H4 (cell line): Measurements from ENCODE around the gene NLRP1. TPM values are rescaled to one million over a fixed set of nuclear protein-coding genes. Genes with fewer than 3 reads are reported as not detected.

Experiments used
- DNase-seq: peaks from one replicate; pipeline ENCODE4 v3.0.0-alpha.2; 2015; ENCODE audit warnings: low spot score
- total RNA-seq: library from RNA; depleted of rRNA; stranded (reverse); fragments of >200 nt; shearing (Covaris generic); gene quantifications from 2 replicates; pipeline ENCODE4 v1.2.3, GENCODE V29; 2014; rRNA removed

NLRP1 gene
- total RNA-seq, 1 experiment from 2014 or later: 11.6 TPM

DNA sequence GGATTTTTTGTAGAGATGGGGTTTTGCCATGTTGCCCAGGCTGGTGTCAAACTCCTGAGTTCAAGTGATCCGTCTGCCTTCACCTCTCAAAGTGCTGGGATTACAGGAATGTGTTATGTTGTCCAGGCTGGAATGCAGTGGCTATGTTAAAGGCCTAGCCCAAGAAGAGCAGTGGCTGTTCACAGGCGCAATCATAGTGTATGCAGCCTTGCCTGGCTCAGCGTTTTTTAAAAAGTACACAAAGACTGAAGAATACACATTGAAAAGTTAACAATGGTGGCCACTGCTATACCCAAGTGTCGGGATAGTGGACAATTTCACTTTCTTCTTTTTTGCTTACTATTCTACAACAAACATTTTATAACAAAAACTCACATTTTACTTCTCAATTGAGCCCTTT, 105.3 kb downstream of the NLRP1 start:
- DNase-seq: no peak

DNA sequence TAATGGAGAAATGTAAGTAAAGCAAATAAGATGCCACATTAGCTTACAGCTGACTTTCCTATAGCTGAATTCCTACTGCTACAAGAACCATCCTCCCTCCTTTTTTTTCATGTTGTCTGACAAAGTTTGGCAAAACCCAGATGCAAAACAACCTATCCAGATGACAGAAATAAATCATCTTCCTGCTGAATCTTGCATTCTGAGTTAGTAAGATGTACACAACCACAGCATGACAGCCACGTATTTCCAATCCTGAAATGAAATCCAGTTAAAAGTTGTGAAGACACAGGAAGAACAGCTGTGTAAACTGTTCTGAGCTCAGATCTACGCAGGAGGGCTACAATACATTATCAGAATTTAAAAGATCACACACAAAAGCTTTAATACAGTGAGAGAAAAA, 110.4 kb downstream of the NLRP1 start:
- DNase-seq: no peak

DNA sequence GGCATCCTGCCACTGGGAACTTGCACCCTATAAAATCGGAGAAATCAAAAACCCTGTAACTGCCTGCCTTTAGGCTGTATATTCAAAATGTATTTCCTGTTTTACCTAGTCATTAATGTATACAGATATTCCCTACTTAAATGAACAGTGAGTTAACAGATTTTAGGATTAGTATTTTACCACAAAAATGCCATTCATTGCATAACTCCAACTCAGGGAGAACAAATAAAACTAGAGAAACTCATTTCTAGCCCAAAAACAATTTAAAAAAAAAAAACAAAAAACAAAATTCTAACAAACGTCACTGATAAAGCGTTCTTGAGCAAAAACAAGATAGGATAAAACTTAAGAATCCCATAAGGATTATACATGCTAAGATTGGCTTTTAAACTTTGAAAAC, 111.8 kb downstream of the NLRP1 start:
- DNase-seq: no peak

DNA sequence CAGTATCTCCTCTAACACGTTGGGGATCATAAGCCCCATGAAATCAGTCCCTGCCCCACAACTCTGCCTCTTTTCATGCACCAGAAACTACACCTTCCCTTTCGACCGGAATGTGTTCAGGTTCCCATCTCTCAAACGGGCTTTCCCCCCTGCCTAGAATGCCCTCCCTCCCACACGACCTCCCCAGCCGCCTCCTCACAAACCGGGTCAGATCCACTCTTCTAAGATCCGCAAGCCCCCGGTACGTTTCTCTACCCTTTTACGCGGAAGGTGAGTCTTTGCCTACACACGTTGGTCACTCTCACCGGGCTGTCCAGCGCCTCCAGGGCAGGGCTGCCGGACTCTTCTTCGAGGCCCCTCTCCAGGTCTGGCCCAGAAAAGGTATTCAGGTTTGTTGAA, 116.2 kb downstream of the NLRP1 start:
- no peak for DNase-seq

DNA sequence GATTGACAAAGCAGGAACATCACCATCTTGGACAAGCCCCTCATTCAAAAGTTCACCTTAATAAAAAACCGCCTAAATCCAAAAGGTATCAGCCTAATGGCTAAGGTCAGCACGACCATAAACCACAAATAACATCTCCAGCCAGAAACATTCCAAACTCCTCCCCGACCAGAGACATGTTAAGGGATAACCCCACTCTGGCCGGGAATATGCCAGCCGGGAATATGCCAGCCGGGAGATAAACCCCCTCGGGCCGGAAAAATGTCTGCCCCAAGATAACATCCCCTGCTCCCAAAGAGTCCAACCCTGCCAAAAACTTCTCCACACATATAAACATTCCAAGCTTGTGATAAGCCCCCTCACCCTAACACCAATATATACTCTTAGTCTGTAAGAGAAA, 116.9 kb downstream of the NLRP1 start:
- DNase-seq: no peak

DNA sequence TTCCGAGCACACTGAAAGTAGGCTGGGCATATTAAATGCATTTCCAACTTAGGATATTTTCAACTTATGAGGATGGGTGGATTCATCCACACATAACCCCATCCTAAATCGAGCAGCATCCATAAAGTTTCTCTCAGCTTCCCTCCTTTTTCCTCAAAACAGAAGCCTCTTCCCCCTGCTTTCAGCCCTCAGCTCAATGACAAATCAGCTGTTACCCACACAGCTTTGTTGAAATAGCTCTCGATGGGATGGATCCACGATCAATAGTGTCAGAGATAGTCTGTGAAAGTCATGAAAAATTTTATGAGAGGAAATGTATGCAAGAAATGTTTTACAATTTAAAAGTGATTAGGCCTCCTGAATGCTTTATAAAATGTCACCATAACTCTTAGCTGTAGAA, 118.0 kb downstream of the NLRP1 start:
- DNase-seq: no peak

DNA sequence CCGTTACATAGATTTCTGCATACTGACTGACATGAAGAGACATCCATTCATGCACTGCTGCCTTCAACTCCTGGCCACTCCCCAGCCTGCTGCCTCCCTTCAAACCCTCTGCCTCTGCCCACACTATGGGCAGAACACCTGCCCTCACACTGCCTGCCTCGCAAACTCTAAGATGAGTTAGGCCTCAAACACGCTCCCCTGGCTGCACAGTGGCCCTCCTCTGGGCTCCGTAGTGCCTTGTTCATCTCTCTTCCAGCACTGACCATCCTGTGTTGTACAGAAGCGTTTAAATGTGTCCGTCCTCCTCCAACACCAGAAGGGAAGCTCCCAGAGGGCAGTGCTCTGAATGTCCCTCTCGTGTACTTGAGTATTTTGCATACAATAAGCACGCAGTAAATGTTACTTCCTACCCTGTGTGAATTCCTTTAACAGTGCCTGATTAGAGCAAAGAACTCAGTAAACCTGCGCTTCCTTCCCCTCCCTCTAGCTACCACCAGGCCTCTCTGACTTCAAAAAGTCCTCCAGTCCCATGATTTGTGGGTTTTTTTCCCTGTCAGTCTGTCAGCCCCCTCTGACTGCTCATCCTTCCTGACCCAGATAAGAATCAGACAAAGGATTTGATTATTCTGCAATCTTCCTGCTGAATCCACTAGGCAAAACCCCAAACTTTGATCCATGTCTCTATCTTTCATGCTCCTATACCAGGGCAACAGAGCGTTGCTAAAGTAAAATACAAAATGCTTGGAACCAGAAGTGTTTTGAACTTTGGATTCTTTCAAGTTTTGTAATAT, 119.4 kb downstream of the NLRP1 start:
- no peak for DNase-seq

Other genes starting within 250 kb of the NLRP1 start
- 90.5 and 127 TPM in 2 replicates for gene NUP88, start 164.8 kb downstream of the NLRP1 start, total RNA-seq
- 34.8 and 43.2 TPM in 2 replicates for gene RPAIN, start 164.3 kb downstream of the NLRP1 start, total RNA-seq
- gene C1QBP, start 145.4 kb downstream of the NLRP1 start, total RNA-seq: 273 and 317 TPM in 2 replicates
- gene DHX33, start 115.5 kb downstream of the NLRP1 start, total RNA-seq: 3.9 and 5.8 TPM in 2 replicates
- 21.2 and 43.2 TPM in 2 replicates for gene DERL2, start 98.3 kb downstream of the NLRP1 start, total RNA-seq
- 22.4 and 22.9 TPM in 2 replicates for gene MIS12, start 97.9 kb downstream of the NLRP1 start, total RNA-seq